HCT116 (cell line): ENCODE results near the gene TNNI2. TPM values are rescaled to one million over a fixed set of nuclear protein-coding genes. Genes with fewer than 3 reads are reported as not detected.

Source experiments
- ATAC-seq: fragments of 200-7000 bp; cut with Tn5 transposase; 2 replicates; pipeline ENCODE4 v1.9.1; 2020; ENCODE audit warnings: mild to moderate bottlenecking, moderate library complexity
- BruUV-seq: library from RNA; stranded (reverse); fragments of 400-500 nt; replicated peaks from 2 replicates; lab custom pipeline; 2021; lab: Mats Ljungman, UMichigan
- CTCF ChIA-PET: fragments of 300-600 bp; sonication (Branson Sonifier 250); formaldehyde crosslinking; loops from one replicate; lab custom pipeline; 2021; ENCODE audit warnings: antibody characterized with exemption; lab: Charles Lee
- POLR2A ChIA-PET: fragments of 300-600, 350-600 bp; sonication (Branson Sonifier 250); formaldehyde crosslinking; loops from one replicate; lab custom pipeline; 2021; ENCODE audit warnings: antibody characterized with exemption; lab: Charles Lee
- RAD21 ChIA-PET, 2 experiments: fragments of 300-600 bp; sonication (Branson Sonifier 250); formaldehyde crosslinking; loops; one replicate each; lab custom pipeline; 2023; ENCODE audit warnings: low total read pairs in 2 of 2; ENCODE audit not compliant: uncharacterized antibody in 2 of 2, unreplicated experiment in 2 of 2, low non-redundant PET in 1 of 2; lab: Charles Lee
- DNase-seq: peaks from one replicate; pipeline ENCODE4 v3.0.0-alpha.2; 2010; ENCODE audit warnings: low read depth, low spot score
- H2AFZ ChIP-seq: fragments of 200-600 bp; shearing (Covaris generic), sonication (generic); 2 replicates; pipeline ENCODE4 v1.6.1; 2017; ENCODE audit warnings: low read depth, mixed run types, mixed read lengths, antibody characterized with exemption, low read length; ENCODE audit not compliant: poor library complexity, severe bottlenecking
- H3K27ac ChIP-seq: 2 replicates; pipeline ENCODE4 v1.5.1; 2012; ENCODE audit warnings: low read depth, low read length
- H3K27me3 ChIP-seq: fragments of 200-600 bp; sonication (generic); 2 replicates; pipeline ENCODE4 v1.6.1; 2016; ENCODE audit warnings: mixed run types, low read length, mixed read lengths; ENCODE audit not compliant: insufficient read depth
- H3K36me3 ChIP-seq, 2 experiments: fragments of 200-500 bp in 1 of 2; fragments of 200-600 bp in 1 of 2; sonication (Bioruptor generic) in 1 of 2; sonication (generic) in 1 of 2; 2 replicates each; pipeline versions ENCODE4 v1.5.1 to v1.6.1; 2014 to 2016; ENCODE audit warnings: low read length in 2 of 2, inconsistent platforms in 1 of 2, mixed read lengths in 1 of 2, mixed run types in 1 of 2; ENCODE audit not compliant: insufficient read depth in 2 of 2, control insufficient read depth in 1 of 2
- H3K4me1 ChIP-seq, 2 experiments: fragments of 200-600 bp in 1 of 2; sonication (generic) in 1 of 2; 2 replicates each; pipeline versions ENCODE4 v1.5.1 to v1.6.1; 2012 to 2017; ENCODE audit warnings: low read length in 2 of 2, inconsistent platforms in 1 of 2, mild to moderate bottlenecking in 1 of 2, mixed read lengths in 1 of 2, mixed run types in 1 of 2, moderate library complexity in 1 of 2; ENCODE audit not compliant: insufficient read depth in 2 of 2, control insufficient read depth in 1 of 2
- H3K4me2 ChIP-seq: fragments of 200-600 bp; sonication (generic); 2 replicates; pipeline ENCODE4 v1.6.1; 2017; ENCODE audit warnings: mixed run types, low read length, mixed read lengths
- H3K4me3 ChIP-seq, 2 experiments: fragments of 200-600 bp in 1 of 2; sonication (generic) in 1 of 2; replicated peaks in 1 of 2; 2 replicates each; pipeline ENCODE4 v1.5.1; 2011 to 2016; ENCODE audit warnings: low read length in 2 of 2, control low read depth in 1 of 2, low read depth in 1 of 2, mild to moderate bottlenecking in 1 of 2, mixed read lengths in 1 of 2, mixed run types in 1 of 2
- H3K79me2 ChIP-seq: fragments of 200-600 bp; sonication (generic); 2 replicates; pipeline ENCODE4 v1.6.1; 2017; ENCODE audit warnings: mild to moderate bottlenecking, mixed run types, low read length, moderate library complexity, mixed read lengths; ENCODE audit not compliant: insufficient read depth
- H3K9ac ChIP-seq: fragments of 200-600 bp; sonication (generic); 2 replicates; pipeline ENCODE4 v1.6.1; 2016; ENCODE audit warnings: low read length, mixed read lengths
- H3K9me2 ChIP-seq: fragments of 200-600 bp; sonication (generic), shearing (Covaris generic); 2 replicates; pipeline ENCODE4 v1.6.1; 2017; ENCODE audit warnings: mixed run types, mild to moderate bottlenecking, moderate library complexity; ENCODE audit not compliant: insufficient read depth
- H3K9me3 ChIP-seq, 2 experiments: fragments of 200-500 bp in 1 of 2; fragments of 200-600 bp in 1 of 2; sonication (Bioruptor generic) in 1 of 2; sonication (generic) in 1 of 2; 2 replicates each; pipeline ENCODE4 v1.6.1; 2014 to 2017; ENCODE audit warnings: low read length in 2 of 2, mixed read lengths in 2 of 2, inconsistent platforms in 1 of 2, low read depth in 1 of 2, mild to moderate bottlenecking in 1 of 2, mixed run types in 1 of 2, moderate library complexity in 1 of 2; ENCODE audit not compliant: control insufficient read depth in 1 of 2, insufficient read depth in 1 of 2
- H4K20me1 ChIP-seq: fragments of 200-600 bp; sonication (generic), shearing (Covaris generic); 2 replicates; pipeline ENCODE4 v1.6.1; 2017; ENCODE audit warnings: mixed run types, mild to moderate bottlenecking, moderate library complexity; ENCODE audit not compliant: insufficient read depth
- CEBPB ChIP-seq: IDR thresholded peaks from 2 replicates; pipeline ENCODE4 v1.6.1; 2012; ENCODE audit warnings: low read depth
- POLR2AphosphoS5 ChIP-seq: IDR thresholded peaks from 2 replicates; pipeline ENCODE4 v1.6.1; 2011; ENCODE audit warnings: mild to moderate bottlenecking, low read depth, low read length, moderate library complexity
- intact Hi-C: fragments of 100-400 bp; cut with micrococcal nuclease; formaldehyde crosslinking; loops from 2 replicates; pipeline ENCODE4 v1.10.0; 2022
- total RNA-seq: library from RNA; stranded (reverse); gene quantifications from one replicate; pipeline ENCODE4 v1.2.1, GENCODE V29; 2021; ENCODE audit not compliant: unreplicated experiment

Gene TNNI2
- total RNA-seq, 1 experiment from 2014 or later: not detected

GRCh38 chr11:1832920-1833295 is 5.9 kb upstream of the TNNI2 start:
- BruUV-seq: no TSS peak
- no peaks in the 10 kb centered on the region for H4K20me1 ChIP-seq
- H3K27me3 ChIP-seq: no peaks in the 10 kb centered on the region
- no peak overlapping the region; the same call in 1 of the 2 replicates for H3K27ac ChIP-seq
- TF ChIP-seq POLR2AphosphoS5: no peak
- no peaks in the 10 kb centered on the region for H3K36me3 ChIP-seq
- ATAC-seq (no peak), DNase-seq (no peak)
- peaks cover 52 to 76% of the 10 kb centered on the region in 2 experiments for H3K4me1 ChIP-seq
- ChIA-PET RAD21 (interaction anchor here (0.6 to 3.1 kb wide), 16 partner anchors 8 to 319 kb away, joined by 3 to 63 read pairs (median 4); no protein-coding TSS in a partner anchor), POLR2A (interaction anchor here (1.1 to 2.3 kb wide), 2 partner anchors 140 to 180 kb away, joined by 6 to 26 read pairs; no protein-coding TSS in a partner anchor), CTCF (interaction anchor here (0.6 to 5.0 kb wide), 29 partner anchors 8 to 326 kb away, joined by 3 to 259 read pairs (median 4); partner anchors contain the start of gene H19)
- H3K9ac ChIP-seq: peak overlapping the region; percentile 35
- peak overlapping the region; percentile 74 for H2AFZ ChIP-seq
- intact Hi-C loops: loop anchor here (1.0 to 2.0 kb wide), 3 partner anchors 139 to 286 kb away; no protein-coding TSS in a partner anchor
- peak overlapping the region; percentile 31 to 55; a peak in 3 of 4 replicates for H3K4me3 ChIP-seq
- H3K9me2 ChIP-seq: no peaks in the 10 kb centered on the region
- no peaks in the 10 kb centered on the region for H3K9me3 ChIP-seq
- H3K4me2 ChIP-seq: peak overlapping the region; percentile 85
- H3K79me2 ChIP-seq: no peaks in the 10 kb centered on the region

DNA sequence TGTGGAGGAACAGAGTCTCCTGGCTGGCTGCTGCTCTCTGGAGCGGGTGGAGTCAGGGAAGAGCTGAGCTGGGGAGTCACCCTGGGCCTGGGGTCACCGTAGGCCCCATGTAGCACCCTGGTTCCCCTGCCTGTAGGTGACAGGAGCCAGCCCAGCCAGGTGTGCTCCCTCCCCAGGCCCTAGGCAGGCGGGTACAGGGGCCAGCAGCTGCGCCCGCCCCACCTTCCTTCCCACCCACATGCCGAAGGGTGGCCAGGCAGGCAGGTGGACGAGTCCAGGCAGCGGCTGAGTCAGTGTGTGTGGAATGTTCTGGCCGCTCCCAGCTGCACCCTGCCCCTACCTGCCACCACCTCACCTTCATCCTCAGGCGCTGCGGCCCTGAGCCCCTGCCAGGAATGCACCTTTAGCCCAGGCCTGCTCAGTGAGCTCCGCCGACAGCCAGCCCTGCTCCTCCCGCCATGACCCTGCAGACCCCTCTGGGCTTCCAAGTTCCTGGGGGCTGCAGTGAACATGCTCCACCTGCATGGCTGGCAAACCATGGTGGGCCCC is 4.6 kb upstream of the TNNI2 start:
- H3K9ac ChIP-seq: peak overlapping the region; percentile 57
- DNase-seq: peak; percentile 74
- ChIA-PET POLR2A (interaction anchor here (0.8 to 2.3 kb wide), 4 partner anchors 128 to 316 kb away, joined by 3 to 26 read pairs (median 4); no protein-coding TSS in a partner anchor), RAD21 (interaction anchor here (0.7 to 3.1 kb wide), 10 partner anchors 9 to 322 kb away, joined by 3 to 63 read pairs (median 6); no protein-coding TSS in a partner anchor), CTCF (interaction anchor here (0.7 to 5.0 kb wide), 15 partner anchors 9 to 323 kb away, joined by 3 to 259 read pairs (median 7); partner anchors contain the start of gene KRTAP5-6)
- H3K36me3 ChIP-seq: no peaks in the 10 kb centered on the region
- no peak for TF ChIP-seq CEBPB
- TF ChIP-seq POLR2AphosphoS5: peak; percentile 65
- H3K4me1 ChIP-seq: peaks cover 39 to 64% of the 10 kb centered on the region in 2 experiments
- H3K9me2 ChIP-seq: no peaks in the 10 kb centered on the region
- BruUV-seq: no TSS peak
- H3K27me3 ChIP-seq: no peaks in the 10 kb centered on the region
- peak; percentile 81 for ATAC-seq
- H3K27ac ChIP-seq: peak overlapping the region; percentile 70
- H3K79me2 ChIP-seq: no peaks in the 10 kb centered on the region
- no peak overlapping the region for H2AFZ ChIP-seq
- intact Hi-C loops: no loop called here
- H4K20me1 ChIP-seq: no peaks in the 10 kb centered on the region
- H3K9me3 ChIP-seq: no peaks in the 10 kb centered on the region
- H3K4me3 ChIP-seq: peak overlapping the region in 1 of 2 experiments; percentile 37; a peak in 1 of 4 replicates
- peak overlapping the region; percentile 85 for H3K4me2 ChIP-seq
